Spleen (tissue), 7 donors: Measurements from ENCODE around the gene PDE4B.

ENCODE experiments used
- POLR2AphosphoS5 ChIP-seq, 3 donors: sonication (generic); formaldehyde crosslinking; IDR thresholded peaks; one replicate each; pipeline ENCODE4 v1.5.1; 2017; ENCODE audit warnings: antibody characterized with exemption in 3 of 3
- TF ChIP-seq, protein P1 (sequence below), 11 experiments: fragments of 200-600 bp in 7 of 11; fragments of 450-650 bp in 4 of 11; sonication (generic) in 4 of 11; IDR thresholded peaks in 8 of 11; conservative IDR thresholded peaks in 3 of 11; 1 replicate in 7 of 11; 2 replicates in 4 of 11; pipeline versions ENCODE4 v1.4.0 to v1.8.0; 2016 to 2021; ENCODE audit warnings: antibody characterized with exemption in 11 of 11, inconsistent platforms in 4 of 11, mild to moderate bottlenecking in 1 of 11
- donor health status: DM: no; HTN: no; CAD: no; lungs with moderate emphysema.
- donor health status: DM: no; HTN: no; CAD: no.
- donor health status: DM: no; HTN: no; CAD: no.

DNA sequence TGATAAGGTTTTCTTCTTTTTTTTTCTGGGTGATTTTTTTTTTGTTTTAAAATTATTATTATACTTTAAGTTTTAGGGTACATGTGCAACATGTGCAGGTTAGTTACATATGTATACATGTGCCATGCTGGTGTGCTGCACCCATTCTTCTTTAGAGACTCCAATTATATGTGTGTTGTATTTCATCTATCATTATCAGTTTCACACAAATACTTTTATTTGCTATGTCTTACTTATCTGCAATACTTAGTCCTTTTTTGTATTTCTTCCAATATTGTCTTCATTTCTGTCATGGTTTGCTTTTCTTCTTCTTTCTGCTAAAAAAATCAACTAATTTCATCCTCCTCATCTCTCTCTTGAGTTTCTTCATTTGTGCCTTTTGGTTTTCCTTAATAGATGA is 3.9 kb upstream of the PDE4B start:
- no peak for TF ChIP-seq POLR2AphosphoS5 (IDR thresholded peaks at IDR 0.05)
- TF ChIP-seq, protein P1, sequence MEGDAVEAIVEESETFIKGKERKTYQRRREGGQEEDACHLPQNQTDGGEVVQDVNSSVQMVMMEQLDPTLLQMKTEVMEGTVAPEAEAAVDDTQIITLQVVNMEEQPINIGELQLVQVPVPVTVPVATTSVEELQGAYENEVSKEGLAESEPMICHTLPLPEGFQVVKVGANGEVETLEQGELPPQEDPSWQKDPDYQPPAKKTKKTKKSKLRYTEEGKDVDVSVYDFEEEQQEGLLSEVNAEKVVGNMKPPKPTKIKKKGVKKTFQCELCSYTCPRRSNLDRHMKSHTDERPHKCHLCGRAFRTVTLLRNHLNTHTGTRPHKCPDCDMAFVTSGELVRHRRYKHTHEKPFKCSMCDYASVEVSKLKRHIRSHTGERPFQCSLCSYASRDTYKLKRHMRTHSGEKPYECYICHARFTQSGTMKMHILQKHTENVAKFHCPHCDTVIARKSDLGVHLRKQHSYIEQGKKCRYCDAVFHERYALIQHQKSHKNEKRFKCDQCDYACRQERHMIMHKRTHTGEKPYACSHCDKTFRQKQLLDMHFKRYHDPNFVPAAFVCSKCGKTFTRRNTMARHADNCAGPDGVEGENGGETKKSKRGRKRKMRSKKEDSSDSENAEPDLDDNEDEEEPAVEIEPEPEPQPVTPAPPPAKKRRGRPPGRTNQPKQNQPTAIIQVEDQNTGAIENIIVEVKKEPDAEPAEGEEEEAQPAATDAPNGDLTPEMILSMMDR (IDR thresholded peaks at IDR 0.05 in 8 of 11, conservative IDR thresholded peaks at IDR 0.05 in 3 of 11): no peak
